ENCODE measurements around the gene CYSRT1.

Gene CYSRT1

GRCh38 chr9:137273095-137273490 is 48.1 kb downstream of the CYSRT1 start:
- no peak for DNase-seq

DNA sequence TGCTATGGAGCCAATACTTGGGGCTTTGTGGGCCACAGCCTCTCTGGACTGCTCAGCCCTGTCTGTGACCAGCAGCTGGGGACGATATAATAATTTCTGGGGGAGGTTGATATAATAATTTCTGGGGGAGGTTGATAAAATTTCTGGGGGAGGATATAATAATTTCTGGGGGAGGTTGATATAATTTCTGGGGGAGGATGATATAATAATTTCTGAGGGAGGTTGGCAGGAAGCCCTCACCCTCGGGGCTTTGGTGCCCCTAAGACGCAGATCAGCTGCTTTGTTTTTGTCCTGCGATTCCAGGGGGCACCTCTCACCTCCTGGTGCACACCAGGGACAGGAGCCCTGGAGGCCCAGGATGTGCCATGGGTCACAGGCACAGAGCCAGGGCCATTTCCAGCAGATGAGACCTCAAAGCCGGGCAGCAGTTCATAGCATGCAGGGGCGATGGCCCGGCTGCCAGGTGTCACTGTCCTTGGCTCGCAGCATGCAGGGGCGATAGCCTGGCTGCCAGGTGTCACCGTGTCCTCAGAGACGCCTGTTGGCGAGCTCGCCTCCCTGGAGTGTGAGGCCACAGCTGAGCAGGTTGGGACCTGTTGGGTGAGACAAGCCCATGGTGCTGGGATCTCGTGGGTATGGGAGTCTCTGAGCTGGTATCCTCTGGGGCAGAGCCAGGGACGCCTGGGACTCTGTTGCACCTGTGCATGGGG is 48.8 kb downstream of the CYSRT1 start:
- no peak for DNase-seq

GRCh38 chr9:137275203-137275587 is 50.2 kb downstream of the CYSRT1 start:
- DNase-seq, result no peak

Measured in NCI-H1417 treated with DMSO at 0.1 percent for 48 hours (cell line).